ENCODE measurements around the gene CFAP119. TPM values are rescaled to one million over a fixed set of nuclear protein-coding genes. Genes with fewer than 3 reads are reported as not detected.
A peak's percentile ranks its signal among the peaks of the same experiment; 100 is the strongest.

CFAP119 gene
- total and polyA plus RNA-seq, 2 of the 8 experiments (the other 6 are each of a cell fraction or from before 2014, with no cell fraction given) = 5.6 to 6.0 TPM

- H3K79me2 ChIP-seq (ENCODE audit: control insufficient read depth in 1 of 2, insufficient read depth in 2 of 2, low read length in 2 of 2) = no peaks in the 10 kb centered on the region
- 0 out of 7 replicates have a peak overlapping the region, but pooled peaks of 1 of the 4 experiments have one; percentile 31 for H3K9ac ChIP-seq (replicated peaks in 1 of 4; ENCODE audit: extremely low read depth in 1 of 4, low read depth in 3 of 4, low read length in 3 of 4)
- H3K56ac ChIP-seq (replicated peaks; ENCODE audit: insufficient read length, low read depth, low read length) = no peak overlapping the region
- no peak overlapping the region for H3K14ac ChIP-seq (ENCODE audit: insufficient read length)
- H3K4me2 ChIP-seq (ENCODE audit: insufficient read depth in 1 of 2, low read depth in 2 of 2, low read length in 2 of 2) = 0 out of 4 replicates have a peak overlapping the region, but pooled peaks of 1 of the 2 experiments have one; percentile 11
- no peak overlapping the region for H4K91ac ChIP-seq (replicated peaks; ENCODE audit: insufficient read length, low read length)
- no peak overlapping the region for H3K18ac ChIP-seq (ENCODE audit: extremely low read depth, low read length)
- no peak overlapping the region for H2BK20ac ChIP-seq (ENCODE audit: low read length)
- no peak overlapping the region for H2AK5ac ChIP-seq (ENCODE audit: low read depth, low read length)
- no peak overlapping the region for H2BK12ac ChIP-seq (ENCODE audit: low read depth, low read length)
- WGBS, 2 experiments (ENCODE audit: extremely low coverage in 1 of 2, insufficient coverage in 1 of 2, insufficient read length in 1 of 2, insufficient replicate concordance in 2 of 2, low coverage in 1 of 2, low lambda C conversion rate in 2 of 2, missing lambda C conversion rate in 1 of 2) = 92% methylated on average over 26 of the region's 37 CpGs; no CpG with 5 or more reads in 1 of the 2 experiments
- CTCF ChIA-PET (ENCODE audit: partially characterized antibody) = no interaction called here
- H3K4me1 ChIP-seq (replicated peaks in 1 of 4; ENCODE audit: control insufficient read depth in 3 of 4, insufficient read depth in 4 of 4, low read length in 3 of 4) = peaks cover 0 to 7% (median 2%) of the 10 kb centered on the region in 4 experiments; a peak in 5 of 7 replicates
- no peak overlapping the region for H2BK120ac ChIP-seq (replicated peaks; ENCODE audit: low read depth, low read length)
- no peak overlapping the region for H2BK15ac ChIP-seq (ENCODE audit: low read length)
- no peak overlapping the region for H4K8ac ChIP-seq (ENCODE audit: extremely low read depth, insufficient read depth, low read length)
- no peak overlapping the region for H2AFZ ChIP-seq (ENCODE audit: low read length)
- no peak overlapping the region for H2BK5ac ChIP-seq (ENCODE audit: low read depth, low read length)
- no peak overlapping the region for H3K4me3 ChIP-seq (ENCODE audit: extremely low read depth in 1 of 4, insufficient read depth in 2 of 4, low read depth in 3 of 4, low read length in 4 of 4)
- H3K9me3 ChIP-seq (ENCODE audit: insufficient read depth in 2 of 2, low read depth in 1 of 2, low read length in 1 of 2) = no peaks in the 10 kb centered on the region
- H3K27ac ChIP-seq (ENCODE audit: low read depth, low read length) = no peak overlapping the region; the same call in 1 of the 2 replicates
- FAIRE-seq (no peak), DNase-seq (ENCODE audit: low read depth in 1 of 2, low spot score in 2 of 2) (no peak)
- no peak for TF ChIP-seq KDM1A (IDR thresholded peaks at IDR 0.05; ENCODE audit: borderline replicate concordance, low read length)
- no peak for TF ChIP-seq ASH2L (IDR thresholded peaks at IDR 0.05; ENCODE audit: low read length)
- H3K23me2 ChIP-seq (ENCODE audit: low read depth, low read length) = no peaks in the 10 kb centered on the region; the same call in 1 of the 2 replicates
- peaks cover 2 to 6% of the 10 kb centered on the region in 2 experiments for H4K20me1 ChIP-seq (replicated peaks in 1 of 2; ENCODE audit: control insufficient read depth in 1 of 2, insufficient read depth in 2 of 2, low read length in 2 of 2)
- no peak overlapping the region for H3K23ac ChIP-seq (ENCODE audit: insufficient read length)
- H4K5ac ChIP-seq (ENCODE audit: insufficient read length, low read depth, low read length) = no peak overlapping the region
- H3K4ac ChIP-seq (replicated peaks; ENCODE audit: insufficient read length, low read depth, low read length) = no peak overlapping the region
- POLR2A ChIA-PET (ENCODE audit: partially characterized antibody) = interaction anchor here (1.2 to 4.1 kb wide), 6 partner anchors 9 to 38 kb away, joined by 5 to 31 read pairs (median 10); partner anchors contain the start of gene PHKG2
- H3K27me3 ChIP-seq (replicated peaks in 1 of 4; ENCODE audit: control insufficient read depth in 3 of 4, extremely low read depth in 1 of 4, insufficient read depth in 3 of 4, low read length in 3 of 4) = no peaks in the 10 kb centered on the region; a peak in 1 of 7 replicates
- H3K79me1 ChIP-seq (ENCODE audit: low read depth, low read length) = no peaks in the 10 kb centered on the region
- H3K36me3 ChIP-seq (ENCODE audit: control insufficient read depth in 2 of 4, insufficient read depth in 4 of 4, low read length in 3 of 4) = peaks cover 13 to 45% (median 36%) of the 10 kb centered on the region in 4 experiments
Measured at GRCh38 chr16:30738984-30739951, 22.6 kb downstream of the CFAP119 start.

Measured in H1 (cell line).